T-cell (primary cell): Measurements from ENCODE around the gene STAMBPL1. TPM values are rescaled to one million over a fixed set of nuclear protein-coding genes. Genes with fewer than 3 reads are reported as not detected.

Experiments
- ATAC-seq, 4 experiments: fragments of 200-7000 bp in 3 of 4; fragments of 150-1000 bp in 1 of 4; cut with Tn5 transposase; replicated peaks in 1 of 4; 1 replicate in 3 of 4; 2 replicates in 1 of 4; pipeline ENCODE4 v1.10.0; 2021; ENCODE audit warnings: moderate library complexity in 3 of 4, mild to moderate bottlenecking in 2 of 4, moderate number of reproducible peaks in 1 of 4
- CTCF ChIA-PET, 2 donors: fragments of 300-600 bp; sonication (Branson Sonifier 250); formaldehyde crosslinking; loops; one replicate each; lab custom pipeline; 2022; ENCODE audit warnings: antibody characterized with exemption in 2 of 2; lab: Charles Lee
- POLR2A ChIA-PET, 2 donors: fragments of 300-600 bp; sonication (Branson Sonifier 250); formaldehyde crosslinking; loops; one replicate each; lab custom pipeline; 2022; ENCODE audit warnings: antibody characterized with exemption in 2 of 2; lab: Charles Lee
- DNase-seq, 35 experiments: peaks; one replicate each; pipeline versions ENCODE4 v3.0.0 to v3.0.0-alpha.2; 2013 to 2023
- H3K27ac ChIP-seq: one replicate; pipeline ENCODE4 v1.5.1; 2013; ENCODE audit warnings: low read length
- H3K27me3 ChIP-seq, 2 experiments: replicated peaks in 1 of 2; 1 replicate in 1 of 2; 2 replicates in 1 of 2; pipeline versions ENCODE4 v1.6.1 to v1.7.0; 2013; ENCODE audit warnings: low read length in 1 of 2, mixed read lengths in 1 of 2; ENCODE audit not compliant: control insufficient read depth in 2 of 2, insufficient read depth in 2 of 2; ENCODE audit errors: extremely low read depth in 1 of 2
- H3K36me3 ChIP-seq, 2 donors: 1 replicate in 1 of 2; 2 replicates in 1 of 2; pipeline versions ENCODE4 v1.6.1 to v1.7.0; 2013; ENCODE audit warnings: low read length in 1 of 2; ENCODE audit not compliant: control insufficient read depth in 2 of 2, insufficient read depth in 1 of 2; ENCODE audit errors: extremely low read depth in 1 of 2
- H3K4me1 ChIP-seq, 2 experiments: 1 replicate in 1 of 2; 2 replicates in 1 of 2; pipeline versions ENCODE4 v1.6.1 to v1.7.0; 2013; ENCODE audit warnings: low read length in 2 of 2, mixed read lengths in 1 of 2; ENCODE audit not compliant: insufficient read depth in 2 of 2, control insufficient read depth in 1 of 2; ENCODE audit errors: extremely low read depth in 1 of 2
- H3K4me3 ChIP-seq, 2 donors: 1 replicate in 1 of 2; 2 replicates in 1 of 2; pipeline versions ENCODE4 v1.5.1 to v1.7.0; 2013; ENCODE audit warnings: mild to moderate bottlenecking in 2 of 2, low read length in 1 of 2, moderate library complexity in 1 of 2; ENCODE audit not compliant: control insufficient read depth in 1 of 2; ENCODE audit errors: extremely low read depth in 1 of 2
- H3K9me3 ChIP-seq: 2 replicates; pipeline ENCODE4 v1.7.0; 2013
- H3K27ac Mint-ChIP-seq, 2 donors: one replicate each; pipeline ENCODE4 v1.8.0; 2020 to 2021; ENCODE audit warnings: mild to moderate bottlenecking in 2 of 2, mixed read lengths in 2 of 2
- H3K27me3 Mint-ChIP-seq, 2 donors: one replicate each; pipeline ENCODE4 v1.8.0; 2021 to 2022; ENCODE audit warnings: mixed read lengths in 2 of 2
- H3K36me3 Mint-ChIP-seq: one replicate; pipeline ENCODE4 v1.8.0; 2021; ENCODE audit warnings: mixed read lengths
- H3K4me1 Mint-ChIP-seq, 3 donors: one replicate each; pipeline ENCODE4 v1.8.0; 2020 to 2022; ENCODE audit warnings: mixed read lengths in 3 of 3, mild to moderate bottlenecking in 1 of 3
- H3K4me3 Mint-ChIP-seq, 3 donors: one replicate each; pipeline ENCODE4 v1.8.0; 2020 to 2022; ENCODE audit warnings: mild to moderate bottlenecking in 3 of 3, mixed read lengths in 3 of 3, moderate library complexity in 3 of 3
- H3K9me3 Mint-ChIP-seq, 3 donors: one replicate each; pipeline ENCODE4 v1.8.0; 2020 to 2022; ENCODE audit warnings: mixed read lengths in 3 of 3
- WGBS: methylation state at CpG from one replicate; pipeline ENCODE4 v1.1.5; 2013; ENCODE audit warnings: missing lambda C conversion rate; ENCODE audit not compliant: insufficient coverage; 5-methylcytosine and 5-hydroxymethylcytosine counted together
- total RNA-seq, 35 experiments: library from RNA in 6 of 35; stranded (reverse) in 6 of 35; fragments of 120-200 nt in 1 of 35; gene quantifications; one replicate each; pipeline versions ENCODE4 v1.2.1 to v1.2.4 and lab custom pipeline; 2013 to 2026

STAMBPL1 gene
- total RNA-seq, 5 donors from 2014 or later (not counting 1 experiment from before 2014, with no cell fraction given) = 27.5 to 37.8 (median 34.5) TPM

DNA sequence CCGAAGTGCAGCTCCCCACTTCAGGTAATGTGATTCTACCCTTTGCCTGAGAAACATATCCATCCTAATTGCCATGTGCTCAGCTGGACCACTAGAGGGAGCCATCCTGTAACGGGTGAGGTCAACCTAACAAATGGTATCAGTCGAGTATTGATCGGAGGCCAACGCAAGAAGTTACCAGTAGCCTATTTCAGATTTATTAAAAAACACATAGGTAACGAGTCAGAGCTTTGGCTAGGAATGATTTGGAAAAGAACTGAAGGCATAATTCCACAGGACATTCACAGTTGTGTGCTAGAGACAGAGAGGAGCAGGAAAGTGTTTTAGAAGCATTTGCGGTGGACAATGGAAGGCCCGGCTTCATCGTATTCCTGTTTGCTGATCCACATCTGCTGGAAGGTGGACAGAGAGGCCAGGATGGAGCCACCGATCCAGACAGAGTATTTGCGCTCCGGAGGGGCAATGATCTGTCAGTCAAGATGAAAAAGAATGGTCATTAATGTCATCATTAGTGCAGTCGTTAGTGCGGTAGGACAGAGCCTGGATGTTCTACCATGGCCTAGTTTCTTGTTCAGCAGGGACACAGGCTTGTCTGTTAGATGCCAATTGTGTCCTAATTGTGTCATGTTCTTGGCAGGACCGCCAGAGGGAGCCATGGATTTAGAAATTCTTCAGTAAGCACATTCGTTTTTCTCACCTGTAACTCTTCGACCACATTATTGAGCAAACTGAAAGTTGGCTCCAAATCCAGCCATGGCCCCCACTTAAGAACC, 55.0 kb downstream of the STAMBPL1 start:
- H3K9me3 Mint-ChIP-seq = no peaks in the 10 kb centered on the region
- peak overlapping the region; percentile 35 to 84 for H3K27ac Mint-ChIP-seq
- H3K4me1 Mint-ChIP-seq = peaks cover 15 to 20% (median 17%) of the 10 kb centered on the region in 3 donors
- no peak overlapping the region for H3K27ac ChIP-seq
- H3K27me3 ChIP-seq = no peaks in the 10 kb centered on the region
- peaks cover 18% of the 10 kb centered on the region for H3K36me3 Mint-ChIP-seq
- peaks cover 0 to 10% of the 10 kb centered on the region in 2 experiments for H3K4me1 ChIP-seq
- ChIA-PET POLR2A (interaction anchor here in 1 of 2 donors (1.3 kb wide), 1 partner anchor 56 kb away, joined by 6 read pairs; the partner anchor contains the start of gene FAS), CTCF (interaction anchor here (0.6 to 4.6 kb wide), 56 partner anchors 8 to 548 kb away, joined by 3 to 104 read pairs (median 4); partner anchors contain the start of genes CH25H (in 2 of the 2), FAS (in 2 of the 2) and RNLS (in 1 of the 2))
- peak overlapping the region in 2 of 3 donors; percentile 2 to 55 for H3K4me3 Mint-ChIP-seq
- H3K36me3 ChIP-seq = peaks cover 0 to 12% of the 10 kb centered on the region in 2 donors
- 59% methylated on average over 13 of the region's 17 CpGs for WGBS
- no peaks in the 10 kb centered on the region for H3K27me3 Mint-ChIP-seq
- ATAC-seq = peak; percentile 75 to 78 (median 76)
- no peak overlapping the region for H3K4me3 ChIP-seq
- DNase-seq = peak; percentile 48 to 89 (median 68)
- no peaks in the 10 kb centered on the region for H3K9me3 ChIP-seq

DNA sequence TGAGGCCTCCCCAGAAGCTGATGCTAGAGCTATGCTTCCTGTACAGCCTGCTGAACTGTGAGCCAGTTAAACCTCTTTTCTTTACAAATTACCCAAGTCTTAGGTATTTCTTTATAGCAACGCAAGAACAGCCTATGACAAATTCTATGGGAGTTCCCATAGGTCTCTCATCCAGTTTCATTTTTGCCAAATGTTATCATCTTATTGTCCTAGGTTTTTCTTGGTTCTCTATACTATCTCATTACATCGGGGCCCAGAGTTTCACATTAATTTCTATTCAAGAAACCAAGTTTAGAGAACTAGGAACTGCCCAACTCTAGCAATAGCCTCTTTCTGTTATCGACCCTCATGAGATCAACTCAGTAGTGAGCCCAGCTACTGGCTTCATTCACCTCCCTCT, 56.6 kb downstream of the STAMBPL1 start:
- H3K27ac Mint-ChIP-seq = no peak overlapping the region
- DNase-seq (no peak), ATAC-seq (no peak)
- peaks cover 15 to 24% (median 19%) of the 10 kb centered on the region in 3 donors for H3K4me1 Mint-ChIP-seq
- Histone ChIP-seq H3K27ac (no peak overlapping the region), H3K4me3 (no peak overlapping the region), H3K9me3 (no peaks in the 10 kb centered on the region), H3K27me3 (no peaks in the 10 kb centered on the region), H3K4me1 (peaks cover 0 to 10% of the 10 kb centered on the region in 2 experiments), H3K36me3 (peaks cover 2 to 12% of the 10 kb centered on the region in 2 donors)
- no peaks in the 10 kb centered on the region for H3K9me3 Mint-ChIP-seq
- no peaks in the 10 kb centered on the region for H3K27me3 Mint-ChIP-seq
- H3K4me3 Mint-ChIP-seq = no peak overlapping the region
- peaks cover 29% of the 10 kb centered on the region for H3K36me3 Mint-ChIP-seq
- ChIA-PET CTCF (interaction anchor here (0.6 to 2.0 kb wide), 14 partner anchors 18 to 285 kb away, joined by 3 to 9 read pairs (median 3); partner anchors contain the start of gene FAS (in 1 of the 2)), POLR2A (no interaction called here)
- WGBS = 75% methylated on average over 1 of the region's 3 CpGs

DNA sequence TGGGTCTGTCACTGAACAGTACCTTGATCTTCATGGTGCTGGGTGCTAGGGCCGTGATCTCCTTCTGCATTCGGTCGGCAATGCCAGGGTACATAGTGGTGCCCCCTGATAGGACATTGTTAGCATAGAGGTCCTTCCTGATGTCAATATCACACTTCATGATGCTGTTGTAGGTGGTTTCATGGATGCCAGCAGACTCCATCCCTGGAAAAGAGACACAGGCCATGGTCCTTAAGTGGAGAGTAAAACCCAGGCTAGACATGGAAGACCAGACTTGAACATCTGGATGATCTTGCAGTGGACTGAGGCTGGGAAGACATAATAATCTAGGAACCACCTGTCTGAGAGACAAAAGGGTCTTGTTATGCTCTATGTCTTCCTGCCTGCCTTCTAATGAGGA, 58.0 kb downstream of the STAMBPL1 start:
- Mint-ChIP-seq H3K36me3 (peaks cover 31% of the 10 kb centered on the region), H3K9me3 (no peaks in the 10 kb centered on the region), H3K27me3 (no peaks in the 10 kb centered on the region), H3K4me3 (no peak overlapping the region), H3K27ac (no peak overlapping the region), H3K4me1 (peaks cover 10 to 21% (median 15%) of the 10 kb centered on the region in 3 donors)
- DNase-seq = no peak
- Histone ChIP-seq H3K4me1 (peaks cover 0 to 10% of the 10 kb centered on the region in 2 experiments), H3K27me3 (no peaks in the 10 kb centered on the region), H3K36me3 (peaks cover 2 to 16% of the 10 kb centered on the region in 2 donors), H3K4me3 (no peak overlapping the region), H3K27ac (no peak overlapping the region), H3K9me3 (no peaks in the 10 kb centered on the region)
- ChIA-PET POLR2A (no interaction called here), CTCF (interaction anchor here in 1 of 2 donors (0.6 to 1.2 kb wide), 3 partner anchors 20 to 102 kb away, joined by 4 to 9 read pairs (median 5); no protein-coding TSS in a partner anchor)
- no CpG with 5 or more reads among the region's 3 CpGs for WGBS
- no peak for ATAC-seq

DNA sequence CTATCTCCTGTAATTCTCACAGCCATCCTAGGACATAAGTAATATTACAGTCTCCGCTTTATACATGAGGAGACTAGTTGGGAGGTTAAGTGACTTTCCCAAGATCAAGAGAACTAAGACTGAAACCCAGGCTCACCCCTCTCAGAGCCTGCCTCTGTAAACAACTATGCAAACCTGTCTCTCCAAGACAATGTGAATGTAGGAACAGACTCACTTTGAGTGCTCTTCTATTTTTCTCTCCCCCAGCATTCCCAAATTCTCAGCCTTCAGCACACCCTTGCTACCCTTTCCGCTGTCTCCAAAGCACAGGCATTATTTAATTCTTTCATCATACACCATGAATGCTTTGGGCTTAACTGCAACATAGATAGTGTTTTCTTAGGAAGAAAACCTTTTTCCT, 58.9 kb downstream of the STAMBPL1 start:
- H3K4me3 Mint-ChIP-seq = no peak overlapping the region
- POLR2A ChIA-PET = no interaction called here
- no peaks in the 10 kb centered on the region for H3K27me3 Mint-ChIP-seq

DNA sequence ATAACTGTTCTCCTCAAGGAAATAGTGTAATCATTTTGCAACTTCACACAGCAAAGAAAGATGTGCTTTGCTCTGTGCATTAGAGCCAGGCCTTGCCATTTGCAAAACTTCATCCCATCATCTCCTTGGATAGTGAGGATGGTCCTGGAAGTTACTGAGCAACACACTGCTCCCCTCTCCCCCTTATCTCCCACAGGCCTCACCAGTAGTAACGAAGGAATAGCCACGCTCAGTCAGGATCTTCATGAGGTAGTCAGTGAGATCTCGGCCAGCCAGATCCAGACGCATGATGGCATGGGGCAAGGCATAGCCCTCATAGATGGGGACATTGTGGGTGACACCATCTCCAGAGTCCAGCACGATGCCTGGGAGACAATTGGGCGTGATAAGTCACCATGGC, 61.0 kb downstream of the STAMBPL1 start:
- no peak overlapping the region for H3K27ac Mint-ChIP-seq
- no peak overlapping the region for H3K4me3 ChIP-seq
- H3K27me3 ChIP-seq = no peaks in the 10 kb centered on the region
- no peak overlapping the region for H3K4me3 Mint-ChIP-seq
- H3K27me3 Mint-ChIP-seq = no peaks in the 10 kb centered on the region
- DNase-seq (no peak), ATAC-seq (no peak)
- H3K9me3 ChIP-seq = no peaks in the 10 kb centered on the region
- H3K36me3 ChIP-seq = peaks cover 2 to 17% of the 10 kb centered on the region in 2 donors
- CTCF ChIA-PET = interaction anchor here in 1 of 2 donors (0.5 kb wide), 1 partner anchor 10 kb away, joined by 3 read pairs; no protein-coding TSS in a partner anchor
- H3K9me3 Mint-ChIP-seq = no peaks in the 10 kb centered on the region
- WGBS = 100% methylated on average over 5 of the region's 6 CpGs
- H3K4me1 ChIP-seq = peaks cover 0 to 3% of the 10 kb centered on the region in 2 experiments
- peaks cover 37% of the 10 kb centered on the region for H3K36me3 Mint-ChIP-seq
- POLR2A ChIA-PET = no interaction called here
- H3K4me1 Mint-ChIP-seq = peaks cover 7 to 18% (median 9%) of the 10 kb centered on the region in 3 donors
- H3K27ac ChIP-seq = no peak overlapping the region

More for the DNA sequence above, 58.9 kb downstream of the STAMBPL1 start:
- no CpG with 5 or more reads among the region's 2 CpGs for WGBS
- Mint-ChIP-seq H3K4me1 (peaks cover 10 to 21% (median 16%) of the 10 kb centered on the region in 3 donors), H3K27ac (no peak overlapping the region), H3K9me3 (no peaks in the 10 kb centered on the region), H3K36me3 (peaks cover 31% of the 10 kb centered on the region)
- Histone ChIP-seq H3K9me3 (no peaks in the 10 kb centered on the region), H3K4me3 (no peak overlapping the region), H3K27me3 (no peaks in the 10 kb centered on the region), H3K27ac (no peak overlapping the region), H3K4me1 (peaks cover 0 to 10% of the 10 kb centered on the region in 2 experiments), H3K36me3 (peaks cover 2 to 17% of the 10 kb centered on the region in 2 donors)
- CTCF ChIA-PET = no interaction called here
- no peak for ATAC-seq
- DNase-seq = no peak

DNA sequence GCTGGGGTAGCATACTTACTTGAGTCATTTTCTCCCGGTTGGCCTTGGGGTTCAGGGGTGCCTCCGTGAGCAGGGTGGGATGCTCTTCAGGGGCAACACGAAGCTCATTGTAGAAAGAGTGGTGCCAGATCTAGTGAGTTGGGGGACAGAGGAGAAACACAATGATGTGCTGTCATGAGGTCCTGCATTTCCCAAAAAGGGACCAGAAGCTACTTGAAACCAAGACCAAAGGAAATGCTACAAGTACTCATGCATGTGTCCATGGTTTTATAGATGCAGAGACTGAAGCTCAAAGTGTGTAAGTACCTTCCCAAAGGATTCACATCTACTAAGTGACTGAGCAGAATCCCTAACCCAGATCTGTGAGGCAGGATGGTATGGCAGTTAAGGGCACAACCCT, 63.7 kb downstream of the STAMBPL1 start:
- no peak overlapping the region for H3K4me3 ChIP-seq
- no peak overlapping the region for H3K27ac ChIP-seq
- no peaks in the 10 kb centered on the region for H3K9me3 ChIP-seq
- POLR2A ChIA-PET = no interaction called here
- H3K36me3 ChIP-seq = peaks cover 2 to 5% of the 10 kb centered on the region in 2 donors
- 91% methylated on average over 2 of the region's 3 CpGs for WGBS
- H3K4me1 Mint-ChIP-seq = peaks cover 7 to 14% (median 9%) of the 10 kb centered on the region in 3 donors
- H3K4me3 Mint-ChIP-seq = no peak overlapping the region
- H3K27ac Mint-ChIP-seq = no peak overlapping the region
- CTCF ChIA-PET = interaction anchor here in 1 of 2 donors (1.4 kb wide), 1 partner anchor 9 kb away, joined by 4 read pairs; no protein-coding TSS in a partner anchor
- H3K27me3 Mint-ChIP-seq = no peaks in the 10 kb centered on the region
- no peak for DNase-seq
- no peak for ATAC-seq
- H3K36me3 Mint-ChIP-seq = peaks cover 38% of the 10 kb centered on the region
- peaks cover 0 to 3% of the 10 kb centered on the region in 2 experiments for H3K4me1 ChIP-seq
- H3K9me3 Mint-ChIP-seq = no peaks in the 10 kb centered on the region
- no peaks in the 10 kb centered on the region for H3K27me3 ChIP-seq
